Renal cortical epithelial cell (primary cell): ENCODE measurements around the gene SVOPL. TPM values are rescaled to one million over a fixed set of nuclear protein-coding genes. Genes with fewer than 3 reads are reported as not detected.
"Not testable (repeated sequence)": the region's sequence is repeated elsewhere in the genome, so short reads cannot be mapped to it uniquely, and the experiment has no call there.

Source experiments
- DNase-seq: peaks from one replicate; pipeline ENCODE4 v3.0.0-alpha.2; 2011; ENCODE audit warnings: low read depth
- total RNA-seq: library from RNA; depleted of rRNA; stranded (reverse); fragments of >200 nt; gene quantifications from 2 replicates; pipeline ENCODE4 v1.2.3, GENCODE V29; 2014

SVOPL gene, protein sequence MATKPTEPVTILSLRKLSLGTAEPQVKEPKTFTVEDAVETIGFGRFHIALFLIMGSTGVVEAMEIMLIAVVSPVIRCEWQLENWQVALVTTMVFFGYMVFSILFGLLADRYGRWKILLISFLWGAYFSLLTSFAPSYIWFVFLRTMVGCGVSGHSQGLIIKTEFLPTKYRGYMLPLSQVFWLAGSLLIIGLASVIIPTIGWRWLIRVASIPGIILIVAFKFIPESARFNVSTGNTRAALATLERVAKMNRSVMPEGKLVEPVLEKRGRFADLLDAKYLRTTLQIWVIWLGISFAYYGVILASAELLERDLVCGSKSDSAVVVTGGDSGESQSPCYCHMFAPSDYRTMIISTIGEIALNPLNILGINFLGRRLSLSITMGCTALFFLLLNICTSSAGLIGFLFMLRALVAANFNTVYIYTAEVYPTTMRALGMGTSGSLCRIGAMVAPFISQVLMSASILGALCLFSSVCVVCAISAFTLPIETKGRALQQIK
- total RNA-seq, result under 0.01 and 0.05 TPM in 2 replicates

DNA sequence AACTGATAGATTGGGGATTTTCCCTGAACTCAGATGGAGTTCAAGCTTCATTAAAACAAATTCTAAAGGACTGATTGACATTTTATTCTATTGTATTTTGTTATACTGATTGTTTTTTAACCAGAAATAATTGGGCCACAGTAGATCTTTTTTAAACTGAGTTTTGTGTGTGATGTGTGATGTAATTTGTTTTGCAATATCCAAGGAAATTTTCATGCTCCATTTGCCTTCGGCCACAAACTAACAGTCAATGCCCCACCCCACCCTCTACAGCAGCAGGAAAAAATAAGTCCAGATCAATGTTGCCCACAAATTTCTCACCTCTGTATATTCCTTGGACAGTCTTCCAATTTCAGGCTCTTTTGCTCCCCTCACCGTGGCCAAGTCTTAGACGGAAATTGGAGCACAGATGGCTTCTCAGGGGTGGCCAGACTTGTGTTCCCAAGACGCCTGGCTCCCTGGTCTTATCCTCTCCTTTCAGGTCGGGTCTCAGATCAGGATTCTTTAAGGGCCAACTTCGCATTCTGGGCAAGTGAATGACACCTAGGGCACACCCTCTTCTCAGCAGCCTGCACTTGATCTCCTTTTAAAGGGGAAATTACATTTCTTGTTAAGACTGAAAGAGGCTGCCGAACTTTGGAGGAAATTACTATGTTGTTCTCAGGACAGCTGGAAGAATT, at the start of gene SVOPL:
Gene SVOPL (minus strand): TSS at position 506 of the 680 bp plus-strand sequence. CDS start 22,317 bp downstream, outside the sequence.
- peak; percentile 54 for DNase-seq

DNA sequence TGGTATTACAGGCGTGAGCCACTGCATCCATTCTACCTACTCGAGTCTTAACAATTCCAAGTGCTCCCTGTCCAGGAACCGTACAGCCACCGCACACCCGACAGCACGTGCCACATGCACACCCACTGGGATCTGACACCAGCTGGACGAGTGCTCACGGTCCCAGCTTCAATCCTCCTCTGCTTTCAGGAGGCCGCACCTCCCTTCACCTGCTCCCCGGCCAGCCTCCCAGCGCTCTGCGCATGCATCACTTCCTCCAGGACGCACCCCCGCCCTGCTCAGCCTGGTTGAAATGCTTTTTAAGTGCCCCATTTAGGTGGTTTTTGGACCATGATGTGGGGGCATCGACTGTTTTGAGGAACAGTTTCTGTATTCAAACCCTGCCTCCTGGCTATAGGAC, 49.3 kb upstream of the SVOPL start:
- no peak for DNase-seq

DNA sequence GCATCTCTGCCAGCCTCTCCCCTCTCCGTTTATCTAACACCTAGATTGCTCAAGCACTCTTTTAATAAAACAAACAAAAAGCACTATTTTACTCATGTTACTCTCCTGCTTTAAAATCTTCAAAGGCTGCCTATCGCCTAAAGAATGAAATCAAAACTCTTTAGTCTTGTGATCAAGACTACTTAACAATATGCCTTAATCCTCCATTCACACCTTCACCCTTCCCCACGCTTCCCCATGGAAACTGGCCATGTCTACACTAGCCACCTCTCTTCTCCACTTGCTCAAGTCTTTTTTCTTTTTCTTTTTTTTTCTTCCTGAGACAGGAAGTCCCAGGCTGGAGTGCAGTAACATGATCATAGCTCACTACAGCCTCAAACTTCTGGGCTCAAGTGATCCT, 48.8 kb upstream of the SVOPL start:
- DNase-seq, result no peak

DNA sequence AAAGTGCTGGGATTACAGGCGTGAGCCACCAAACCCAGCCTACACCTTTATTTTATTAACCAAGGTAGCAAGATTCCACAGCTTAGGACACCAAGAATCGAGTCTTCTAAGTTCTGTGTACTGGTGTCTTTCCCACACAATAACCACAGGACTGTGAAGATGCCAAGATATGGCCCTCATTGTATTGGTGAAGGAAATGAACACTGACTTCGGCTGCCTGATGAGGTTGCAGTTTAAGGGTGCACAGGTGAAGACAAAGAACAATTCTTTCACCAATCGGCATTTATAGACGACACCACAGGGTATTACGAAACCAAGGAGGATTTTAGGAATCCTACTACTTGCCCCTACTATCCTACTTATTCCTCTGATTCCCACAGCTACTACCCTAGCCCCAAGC, 47.5 kb upstream of the SVOPL start:
- no peak for DNase-seq

DNA sequence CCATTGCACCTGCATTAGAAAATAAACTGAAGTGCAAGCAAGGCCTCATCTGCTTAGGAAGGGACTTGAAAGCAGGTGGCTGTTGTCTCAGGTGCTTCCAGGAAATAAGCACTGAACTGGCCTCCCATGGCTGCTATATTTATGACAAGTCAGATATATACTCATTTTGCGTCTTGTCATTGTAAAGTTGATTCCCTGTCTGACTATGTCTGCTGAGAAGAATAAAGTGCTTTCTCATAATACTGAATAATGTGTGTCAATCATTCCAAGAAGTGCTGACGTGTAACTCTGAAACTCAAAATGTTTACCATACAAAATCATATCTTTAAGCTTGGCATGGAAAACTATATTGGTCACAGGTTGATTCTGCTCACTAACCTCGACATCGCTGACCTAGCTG, 44.9 kb upstream of the SVOPL start:
- DNase-seq, result no peak

DNA sequence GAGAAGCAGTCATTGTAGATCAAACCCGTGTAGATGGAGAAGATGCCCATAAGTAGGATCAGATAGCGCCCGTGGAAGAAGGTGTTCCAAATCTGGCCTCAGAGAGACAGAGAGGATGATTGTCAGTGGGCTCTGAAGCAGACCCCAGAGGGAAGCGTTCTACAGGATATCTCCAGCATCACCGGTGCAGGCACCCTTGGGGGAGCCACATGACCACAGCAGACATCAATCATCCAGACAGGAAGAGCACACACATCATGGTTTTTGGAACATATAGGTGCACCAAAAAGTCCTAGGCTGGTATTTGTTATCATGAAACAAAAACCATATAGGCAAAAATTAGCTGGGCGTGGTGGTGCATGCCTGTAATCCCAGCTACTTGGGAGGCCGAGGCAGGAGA, 44.0 kb upstream of the SVOPL start:
- DNase-seq, result no peak

DNA sequence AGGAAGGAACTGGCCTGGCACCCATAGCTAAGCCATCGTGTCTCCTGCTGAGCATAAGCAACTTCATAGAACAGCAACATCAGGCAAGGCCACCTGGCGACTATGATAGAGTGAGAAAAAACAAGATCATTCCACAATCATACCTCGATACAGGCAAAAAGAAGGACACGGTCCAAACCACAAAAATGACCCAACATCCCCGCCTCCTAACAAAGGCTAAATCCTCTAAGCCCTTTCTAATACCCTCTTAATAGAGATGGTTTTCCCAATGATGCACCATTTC, 40.2 kb upstream of the SVOPL start:
- no peak for DNase-seq

DNA sequence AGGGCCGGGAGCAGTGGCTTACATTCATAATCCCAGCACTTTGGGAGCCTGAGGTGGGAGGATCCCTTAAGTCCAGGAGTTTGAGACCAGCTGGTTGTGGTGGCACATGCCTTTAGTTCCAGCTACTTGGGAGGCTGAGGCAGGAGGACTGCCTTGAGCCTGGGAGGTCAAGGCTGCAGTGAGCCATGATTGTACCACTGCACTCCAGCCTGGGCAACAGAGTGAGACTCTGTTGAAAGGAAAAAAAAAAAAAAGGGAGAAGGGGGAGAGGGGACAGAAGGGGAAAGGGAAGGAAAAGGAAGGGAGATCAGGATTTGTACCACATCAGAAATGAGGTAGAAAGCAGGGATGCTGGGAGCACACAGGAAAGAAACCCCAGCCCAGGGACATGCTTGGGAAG, 38.7 kb upstream of the SVOPL start:
- DNase-seq, result no peak

DNA sequence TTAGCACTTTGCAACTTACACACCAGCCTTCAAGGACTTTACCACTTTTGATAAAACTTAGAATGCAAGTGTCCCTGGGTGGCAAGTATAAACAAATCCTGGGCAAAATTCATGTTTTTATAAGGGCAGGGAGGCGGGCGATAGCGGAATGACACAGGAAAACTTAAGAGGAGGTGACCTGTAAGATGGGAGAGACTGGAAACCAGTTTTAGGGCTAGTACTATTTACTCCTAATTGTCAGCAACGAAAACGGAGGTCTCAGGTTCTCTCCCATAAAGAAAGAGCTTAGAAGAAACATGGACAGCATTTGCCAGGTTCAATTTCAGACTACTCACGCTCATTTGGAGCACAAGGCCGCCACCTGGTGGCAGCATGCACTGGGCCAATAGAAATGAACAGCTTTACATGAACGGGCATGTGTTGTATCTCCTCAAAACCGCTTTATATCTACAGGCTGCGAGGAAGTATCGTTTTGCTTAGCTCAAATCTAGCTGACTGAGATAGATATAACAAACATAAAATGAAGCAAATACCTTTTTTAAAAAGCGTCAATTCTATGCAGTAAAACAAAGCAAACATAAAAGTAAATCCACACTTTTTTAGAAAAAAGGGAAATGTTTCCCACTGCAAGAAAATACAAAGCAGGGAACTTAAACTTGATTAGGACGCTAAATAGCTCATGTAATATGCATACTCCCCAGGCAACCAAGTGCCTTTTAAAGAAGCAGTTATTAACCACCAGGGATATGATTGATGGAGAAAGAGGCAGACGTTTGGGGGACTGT, 37.6 kb upstream of the SVOPL start:
- DNase-seq, result peak; percentile 76

DNA sequence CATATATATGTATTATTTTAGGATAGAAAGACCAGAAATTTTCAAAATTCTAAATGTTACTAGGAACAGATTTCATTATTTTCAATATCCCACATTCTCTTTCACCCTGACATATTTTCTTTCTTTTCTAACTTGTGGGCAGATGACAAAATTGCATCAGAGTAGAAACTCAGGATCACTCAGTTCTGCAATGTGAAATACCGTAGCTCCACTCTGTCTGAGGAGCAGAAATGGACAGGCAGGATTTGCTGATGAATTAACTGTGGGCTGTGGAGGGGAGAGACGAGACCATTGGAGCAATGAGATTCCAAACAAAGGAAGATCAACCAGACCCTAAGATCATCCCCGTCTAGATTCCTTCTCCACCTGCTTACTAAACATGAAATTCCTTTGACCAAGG, 37.0 kb upstream of the SVOPL start:
- DNase-seq, result peak; percentile 11

DNA sequence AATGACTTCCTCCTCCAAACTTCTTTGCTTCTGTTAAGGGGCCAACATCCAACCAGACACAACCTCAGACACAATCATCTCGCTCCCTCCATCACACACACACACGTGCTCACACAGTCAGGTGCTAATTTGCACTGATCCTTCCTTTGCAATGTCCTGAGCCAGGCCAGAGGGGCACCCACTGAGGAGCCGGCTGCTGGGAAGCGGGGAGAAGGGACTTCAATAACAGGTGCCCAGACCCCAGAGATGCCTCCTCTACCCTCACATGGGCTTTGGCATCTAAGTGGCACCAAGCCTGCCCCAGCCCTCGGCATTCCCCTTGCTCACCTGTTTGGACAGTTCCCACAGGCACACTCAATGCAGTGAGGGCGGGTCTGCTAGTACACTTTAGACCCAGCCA, 34.2 kb upstream of the SVOPL start:
- no peak for DNase-seq

DNA sequence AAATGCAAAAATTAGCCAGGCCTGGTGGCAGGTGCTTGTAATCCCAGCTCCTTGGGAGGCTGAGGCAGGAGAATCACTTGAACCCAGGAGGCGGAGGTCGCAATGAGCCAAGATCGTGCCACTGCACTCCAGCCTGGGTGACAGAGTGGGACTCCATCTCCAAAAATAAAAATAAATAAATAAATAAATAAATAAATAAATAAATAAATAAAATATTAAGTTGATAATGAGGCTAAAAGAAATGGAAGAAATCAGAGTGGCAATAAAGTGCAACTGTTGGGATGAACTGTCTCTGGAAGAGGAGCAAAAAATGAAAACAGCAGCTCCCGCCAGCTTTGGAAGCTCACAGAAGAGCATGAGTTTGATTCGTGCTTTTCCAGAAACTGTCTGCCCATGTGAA, 30.6 kb upstream of the SVOPL start:
- not testable (repeated sequence) for DNase-seq

DNA sequence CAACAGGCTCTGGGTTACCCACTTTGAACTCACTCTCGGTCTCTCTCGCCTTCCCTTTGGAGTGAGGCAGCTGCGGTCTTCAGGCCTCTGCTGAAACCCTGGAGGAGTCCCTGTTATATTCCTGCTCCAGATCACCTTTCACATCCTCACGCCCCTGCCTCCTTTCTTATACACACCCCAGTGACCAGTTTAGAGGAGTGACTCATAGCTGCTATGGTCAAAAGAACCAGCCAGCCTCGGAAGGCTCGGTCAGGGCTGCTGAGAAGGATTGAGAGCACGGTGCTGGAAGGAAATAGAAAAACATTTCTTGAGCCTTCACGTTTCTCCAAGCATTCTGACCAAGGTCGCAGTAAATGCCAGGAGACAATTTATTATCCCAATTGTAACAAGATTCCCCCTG, 28.3 kb upstream of the SVOPL start:
- peak; percentile 70 for DNase-seq

DNA sequence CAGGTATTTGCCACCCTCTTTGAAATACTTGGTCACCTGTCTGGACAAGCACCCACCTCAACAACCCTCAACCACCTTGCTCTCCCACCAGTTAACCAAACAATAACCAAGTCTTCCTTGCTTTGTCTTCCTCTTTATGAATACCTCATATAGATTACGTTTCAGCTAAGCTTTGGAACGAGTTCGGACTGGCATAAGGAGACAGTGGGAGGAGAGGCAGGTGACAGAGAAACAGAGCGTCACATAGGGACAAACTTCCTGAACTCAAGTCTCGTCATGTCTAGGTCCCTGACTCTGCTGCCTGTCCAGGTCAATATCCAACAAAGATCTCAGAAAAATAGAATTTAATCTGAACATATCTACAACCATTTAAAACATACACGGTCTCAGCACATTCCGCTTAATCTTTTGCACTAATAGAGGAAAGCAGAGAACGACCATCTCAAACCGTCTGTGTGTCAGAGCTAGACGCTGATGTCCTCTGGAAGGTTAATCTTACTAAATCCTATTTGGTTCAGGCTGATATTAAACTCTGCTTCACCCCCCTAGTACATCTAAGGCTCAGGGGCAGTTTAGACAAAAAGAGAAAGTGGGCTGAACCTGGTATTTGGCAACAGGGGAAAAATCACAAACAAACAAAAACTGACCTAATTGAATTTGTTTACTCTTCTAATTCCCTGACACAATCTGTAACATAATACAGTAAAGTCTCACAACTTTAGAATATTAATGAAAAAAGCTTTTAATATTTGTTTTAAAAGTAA, 26.4 kb upstream of the SVOPL start:
- DNase-seq, result no peak

DNA sequence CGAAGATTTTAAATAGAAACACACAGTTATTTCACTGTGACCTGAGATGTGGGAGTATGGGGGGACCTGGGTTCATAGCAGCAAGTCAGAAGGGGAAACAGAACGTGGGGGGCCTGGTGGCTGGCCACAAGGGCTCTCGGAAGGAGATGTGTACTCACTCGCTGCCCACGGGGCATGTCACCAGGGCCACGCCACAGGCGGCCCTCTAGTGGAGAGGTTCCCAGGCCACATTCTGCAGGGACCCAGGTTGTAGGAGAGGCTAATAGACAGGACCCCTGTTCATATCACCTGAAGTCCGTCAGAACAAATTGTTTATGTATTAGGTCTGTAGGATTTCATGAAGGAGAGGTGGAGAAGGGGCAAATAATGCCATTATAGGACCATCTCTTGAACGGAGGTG, 25.1 kb upstream of the SVOPL start:
- DNase-seq, result no peak

DNA sequence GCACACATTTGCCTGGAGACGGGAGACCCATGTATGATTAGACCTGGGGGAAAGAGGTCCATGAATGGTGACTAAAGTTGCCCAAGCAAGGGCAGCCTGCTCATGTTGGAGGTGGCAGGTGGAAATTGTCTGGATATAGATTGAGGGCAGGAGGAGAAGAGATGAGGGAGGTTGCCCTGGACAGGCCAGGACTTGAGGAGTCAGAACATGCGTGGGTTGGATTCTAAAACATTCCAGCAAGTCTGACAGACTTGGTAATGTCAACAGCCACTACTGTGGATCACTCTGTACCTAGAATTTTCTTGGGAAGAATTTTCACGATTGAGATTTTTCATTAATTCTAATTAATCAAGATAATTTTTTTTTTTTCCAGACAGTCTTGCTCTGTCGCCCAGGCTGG, 19.1 kb upstream of the SVOPL start:
- DNase-seq, result no peak

DNA sequence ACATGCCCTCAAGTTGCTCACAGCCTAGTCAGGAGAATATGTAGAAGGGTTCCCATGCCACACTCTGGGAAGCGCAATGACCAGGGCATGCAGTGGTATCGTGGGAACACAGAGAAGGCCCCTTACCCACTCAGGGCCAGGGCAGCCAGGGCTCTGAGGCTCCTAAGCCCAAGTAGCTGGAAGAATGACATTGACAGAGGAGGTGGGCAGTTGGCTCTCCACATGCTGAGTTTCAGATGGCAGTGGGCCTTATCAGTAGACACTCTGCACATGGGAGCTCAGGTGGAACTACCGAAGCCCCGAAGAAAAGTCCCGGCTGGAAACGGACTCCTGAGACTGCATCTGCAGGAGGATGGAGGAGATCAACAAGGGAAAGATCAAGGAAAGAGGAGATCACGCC, 15.7 kb upstream of the SVOPL start:
- DNase-seq, result no peak

DNA sequence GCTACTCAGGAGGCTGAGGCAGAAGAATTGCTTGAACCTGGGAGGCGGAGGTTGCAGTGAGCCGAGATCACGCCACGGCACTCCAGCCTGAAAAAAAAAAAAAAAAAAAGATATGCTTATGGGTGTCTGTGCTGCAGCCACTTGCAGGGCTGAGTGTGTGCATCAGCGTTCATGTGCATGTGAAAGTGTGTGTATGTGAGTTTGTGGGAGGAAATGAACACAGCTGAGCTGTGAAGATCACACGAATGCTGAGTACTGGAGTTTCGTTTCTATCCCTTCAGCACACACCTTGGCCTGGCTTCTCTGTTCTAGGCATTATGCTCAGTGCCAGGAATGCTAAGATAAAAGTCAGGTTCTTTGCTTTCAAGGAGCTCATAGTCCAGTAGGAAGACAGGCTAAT, 12.0 kb upstream of the SVOPL start:
- DNase-seq, result no peak

DNA sequence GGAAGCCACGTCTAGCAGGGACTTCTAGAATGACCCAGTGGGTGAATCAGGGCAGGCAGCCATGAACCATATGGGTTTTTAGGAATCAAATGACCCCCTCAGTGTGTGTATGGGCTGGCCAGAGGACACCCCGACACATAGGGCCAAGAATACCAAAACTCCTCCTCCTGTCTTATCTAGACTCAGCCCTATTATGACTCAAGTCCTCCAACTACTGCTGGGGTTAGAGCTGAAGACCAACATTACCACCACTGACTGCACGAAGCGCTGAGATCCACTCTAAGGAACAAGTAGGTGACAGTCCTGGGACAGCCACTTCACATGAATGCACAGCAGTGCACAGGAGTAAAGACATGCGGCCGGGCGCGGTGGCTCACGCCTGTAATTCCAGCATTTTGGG, 11.5 kb upstream of the SVOPL start:
- no peak for DNase-seq

DNA sequence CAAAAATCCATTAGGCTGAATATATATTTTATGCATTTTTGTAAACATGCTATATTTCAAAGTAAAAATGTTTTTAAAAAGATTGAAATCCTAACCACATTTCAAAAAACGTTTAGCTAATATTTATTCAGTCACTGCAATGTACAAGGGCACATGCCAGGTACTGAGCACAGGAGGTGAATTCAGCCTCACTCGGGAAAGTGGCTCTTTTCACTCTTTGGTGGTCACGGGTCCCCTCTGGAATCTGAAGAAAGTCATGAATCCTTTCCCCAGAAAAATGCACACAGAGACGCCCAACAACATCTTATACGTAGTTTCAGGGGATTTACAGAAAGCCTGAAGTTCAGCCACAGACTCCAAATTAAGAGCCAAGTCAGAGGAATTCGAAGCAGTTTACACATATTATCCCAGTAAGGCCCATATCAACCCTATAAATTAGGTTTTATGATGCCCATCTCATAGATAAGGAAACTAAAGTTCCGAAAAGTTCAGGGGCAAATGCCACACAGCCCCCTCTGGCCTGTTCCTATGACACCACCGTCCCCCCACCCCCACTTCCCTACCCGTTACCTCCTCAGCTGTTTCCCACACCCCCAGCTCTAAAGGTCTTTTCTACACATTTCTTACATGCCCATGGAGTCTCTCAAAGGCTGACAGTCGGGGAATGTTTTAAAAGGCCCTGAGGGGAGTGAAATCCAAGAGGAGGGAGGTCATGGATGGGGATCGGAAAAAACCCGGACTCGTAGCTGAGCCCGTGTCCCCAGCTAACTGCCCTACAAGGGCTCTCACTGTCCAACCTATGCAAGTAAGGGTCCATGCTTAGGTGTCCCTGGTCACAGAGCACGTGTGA, 9.6 kb upstream of the SVOPL start:
- no peak for DNase-seq

DNA sequence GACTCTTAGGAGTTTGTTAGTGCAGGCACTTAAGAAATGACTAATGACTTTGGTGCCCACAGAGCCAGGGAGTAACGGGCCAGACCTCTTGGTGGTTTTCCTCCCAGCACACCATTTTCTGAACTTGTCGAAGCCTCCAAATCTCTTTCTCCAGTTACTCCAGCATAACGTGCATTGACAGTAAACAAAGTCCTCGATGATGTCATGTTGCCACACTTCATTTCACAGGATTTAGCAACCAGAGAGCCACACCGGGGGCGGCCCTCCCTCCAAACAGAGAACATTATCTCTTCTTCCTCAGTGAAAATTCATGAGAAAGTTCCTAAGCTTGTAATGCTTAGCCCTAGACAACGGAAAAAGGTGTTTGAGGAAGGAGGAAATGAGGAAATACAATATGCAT, 4.0 kb upstream of the SVOPL start:
- peak; percentile 38 for DNase-seq
